DND-41 (cell line): ENCODE results near the gene MMP20.

Experiments used
- ATAC-seq: fragments of 200-7000 bp; cut with Tn5 transposase; 3 replicates; pipeline ENCODE4 v1.9.1; 2021; ENCODE audit warnings: low read depth; ENCODE audit not compliant: insufficient read depth
- DNase-seq: peaks from one replicate; pipeline ENCODE4 v3.0.0-alpha.2; 2020
- H2AFZ ChIP-seq: 2 replicates; pipeline ENCODE4 v1.6.0; 2012; ENCODE audit warnings: low read depth, low read length
- H3K27ac ChIP-seq: 2 replicates; pipeline ENCODE4 v1.5.1; 2012; ENCODE audit warnings: low read length, inconsistent platforms
- H3K27me3 ChIP-seq: fragments of 200-600 bp; sonication (generic); 2 replicates; pipeline ENCODE4 v1.6.0; 2012; ENCODE audit warnings: low read length, mild to moderate bottlenecking, inconsistent platforms; ENCODE audit not compliant: insufficient read depth, poor library complexity
- H3K36me3 ChIP-seq: 2 replicates; pipeline ENCODE4 v1.5.1; 2012; ENCODE audit warnings: low read length, inconsistent platforms; ENCODE audit not compliant: insufficient read depth
- H3K4me1 ChIP-seq: 2 replicates; pipeline ENCODE4 v1.5.1; 2012; ENCODE audit warnings: mild to moderate bottlenecking, low read length; ENCODE audit not compliant: insufficient read depth
- H3K4me2 ChIP-seq: 2 replicates; pipeline ENCODE4 v1.6.0; 2012; ENCODE audit warnings: mild to moderate bottlenecking, moderate library complexity, low read length, inconsistent platforms; ENCODE audit not compliant: insufficient read depth
- H3K4me3 ChIP-seq, 2 experiments: fragments of 200-600 bp in 1 of 2; shearing (Covaris generic) in 1 of 2; 2 replicates each; pipeline ENCODE4 v1.5.1; 2012 to 2016; ENCODE audit warnings: inconsistent platforms in 2 of 2, low read length in 2 of 2, mild to moderate bottlenecking in 2 of 2, low read depth in 1 of 2, moderate library complexity in 1 of 2
- H3K79me2 ChIP-seq: 2 replicates; pipeline ENCODE4 v1.6.0; 2012; ENCODE audit warnings: low read length, inconsistent platforms; ENCODE audit not compliant: insufficient read depth
- H3K9ac ChIP-seq: 2 replicates; pipeline ENCODE4 v1.6.0; 2012; ENCODE audit warnings: low read depth, mild to moderate bottlenecking, inconsistent platforms, low read length, moderate library complexity
- H3K9me3 ChIP-seq: 2 replicates; pipeline ENCODE4 v1.5.1; 2012; ENCODE audit warnings: low read length, moderate library complexity, mild to moderate bottlenecking, inconsistent platforms; ENCODE audit not compliant: insufficient read depth, severe bottlenecking
- H4K20me1 ChIP-seq: 2 replicates; pipeline ENCODE4 v1.6.0; 2012; ENCODE audit warnings: low read length; ENCODE audit not compliant: insufficient read depth
- CTCF ChIP-seq: IDR thresholded peaks from 2 replicates; pipeline ENCODE4 v1.5.1; 2012; ENCODE audit warnings: borderline replicate concordance, low read length, moderate library complexity, mild to moderate bottlenecking; ENCODE audit not compliant: poor library complexity, severe bottlenecking; ENCODE audit errors: extremely low read depth
- EZH2 ChIP-seq: IDR thresholded peaks from 3 replicates; pipeline ENCODE4 v1.6.1; 2012; ENCODE audit warnings: borderline replicate concordance, low read depth, mild to moderate bottlenecking, moderate library complexity, low read length, inconsistent platforms; ENCODE audit not compliant: severe bottlenecking

Gene MMP20

DNA sequence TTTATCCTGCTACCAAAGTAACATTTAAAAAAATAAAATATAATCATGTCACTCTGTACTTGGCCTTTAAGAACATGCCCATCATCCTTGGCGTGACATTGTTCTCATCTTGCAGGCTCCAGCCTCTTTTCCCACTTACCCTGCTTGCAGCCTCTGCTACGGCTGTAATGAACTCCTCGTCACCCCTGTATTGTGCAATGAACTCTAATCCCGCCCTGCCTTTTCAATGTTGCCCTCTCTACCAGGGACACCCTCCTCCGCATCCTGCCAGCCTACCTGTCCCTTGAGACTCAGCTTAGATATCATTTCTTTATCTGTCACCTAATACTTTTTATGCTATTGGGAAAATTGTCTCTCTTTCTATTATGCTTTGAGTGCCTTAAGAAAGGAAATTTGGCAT lies 12.6 kb upstream of the MMP20 start:
- H3K36me3 ChIP-seq: no peaks in the 10 kb centered on the region
- no peak overlapping the region for H3K4me3 ChIP-seq
- DNase-seq: no peak
- H3K9ac ChIP-seq: no peak overlapping the region
- no peak overlapping the region for H2AFZ ChIP-seq
- H3K4me2 ChIP-seq: no peak overlapping the region
- H4K20me1 ChIP-seq: no peaks in the 10 kb centered on the region
- no peaks in the 10 kb centered on the region for H3K9me3 ChIP-seq
- H3K27me3 ChIP-seq: peaks cover 7% of the 10 kb centered on the region
- TF ChIP-seq EZH2 (no peak), CTCF (no peak)
- no peaks in the 10 kb centered on the region for H3K79me2 ChIP-seq
- H3K4me1 ChIP-seq: no peaks in the 10 kb centered on the region
- no peak for ATAC-seq
- no peak overlapping the region for H3K27ac ChIP-seq

- no peaks in the 10 kb centered on the region for H3K4me1 ChIP-seq
- H3K27me3 ChIP-seq: peaks cover 3% of the 10 kb centered on the region
- H3K27ac ChIP-seq: no peak overlapping the region
- no peak overlapping the region for H3K4me3 ChIP-seq
- H3K9ac ChIP-seq: no peak overlapping the region
- no peak overlapping the region for H3K4me2 ChIP-seq
- H2AFZ ChIP-seq: no peak overlapping the region
- H3K79me2 ChIP-seq: no peaks in the 10 kb centered on the region
- TF ChIP-seq CTCF: no peak
- TF ChIP-seq EZH2: no peak
- ATAC-seq: no peak
- DNase-seq: no peak
- H3K9me3 ChIP-seq: no peaks in the 10 kb centered on the region
- no peaks in the 10 kb centered on the region for H4K20me1 ChIP-seq
- H3K36me3 ChIP-seq: no peaks in the 10 kb centered on the region
These were observed 8.4 kb upstream of the MMP20 start for GRCh38 chr11:102633385-102634026.

DNA sequence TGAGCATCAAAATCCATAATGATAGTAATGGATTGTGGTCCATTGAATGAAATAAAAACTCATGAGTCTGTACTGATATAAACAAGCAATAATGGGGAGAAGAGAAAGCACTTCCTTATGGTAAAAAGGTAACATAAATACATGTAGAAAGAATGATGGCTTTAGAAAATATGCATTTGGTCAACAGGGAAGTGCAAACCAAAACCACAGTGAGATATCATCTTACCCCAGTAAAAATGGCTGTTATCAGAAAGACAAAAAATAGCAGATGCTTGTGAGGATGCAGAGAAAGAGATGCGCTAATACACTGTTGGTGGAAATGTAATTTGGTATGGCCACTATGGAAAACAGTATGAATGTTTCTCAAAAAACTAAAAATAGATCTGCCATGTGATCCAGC lies 6.9 kb upstream of the MMP20 start:
- H2AFZ ChIP-seq: no peak overlapping the region
- no peak overlapping the region for H3K9ac ChIP-seq
- H3K27ac ChIP-seq: no peak overlapping the region
- no peaks in the 10 kb centered on the region for H3K27me3 ChIP-seq
- H3K79me2 ChIP-seq: no peaks in the 10 kb centered on the region
- no peaks in the 10 kb centered on the region for H3K9me3 ChIP-seq
- H3K4me2 ChIP-seq: no peak overlapping the region
- no peak overlapping the region for H3K4me3 ChIP-seq
- no peaks in the 10 kb centered on the region for H4K20me1 ChIP-seq
- H3K36me3 ChIP-seq: no peaks in the 10 kb centered on the region
- no peaks in the 10 kb centered on the region for H3K4me1 ChIP-seq
- TF ChIP-seq CTCF: no peak
- TF ChIP-seq EZH2: no peak
- DNase-seq (no peak), ATAC-seq (no peak)
